GM12874 (cell line): ENCODE data around the gene ARHGEF17.

ENCODE experiments used
- TF ChIP-seq, protein P1 (sequence below): IDR thresholded peaks from 2 replicates; pipeline ENCODE4 v1.5.1; 2011; ENCODE audit warnings: low read depth, mild to moderate bottlenecking, control low read depth, low read length, moderate library complexity; ENCODE audit not compliant: insufficient read depth

ARHGEF17 gene

DNA sequence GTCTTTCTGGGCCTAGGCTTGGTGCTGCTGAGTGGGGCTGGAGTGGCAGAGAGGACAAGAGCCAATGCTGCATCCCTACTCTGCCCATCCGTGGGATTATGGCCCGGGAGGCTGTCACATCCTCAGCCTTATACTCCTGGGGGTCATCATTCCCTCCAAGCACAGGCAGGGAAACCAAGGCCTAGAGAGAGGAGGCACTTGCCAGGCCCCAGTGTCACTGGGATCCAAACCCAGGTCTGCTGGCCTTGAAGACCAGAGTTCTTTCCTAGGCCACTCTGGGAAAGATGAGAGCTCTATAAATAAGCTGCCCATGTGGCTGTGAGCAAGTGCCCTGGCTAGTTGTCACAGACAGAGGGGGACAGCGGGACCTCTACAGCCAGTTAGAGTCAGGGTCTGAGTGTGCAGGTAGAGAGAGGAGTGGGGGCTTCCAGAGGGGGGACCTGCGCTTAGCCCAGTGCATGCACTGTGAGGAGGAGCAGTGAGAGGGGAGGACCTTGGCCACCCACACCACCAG is 72.9 kb downstream of the ARHGEF17 start:
- TF ChIP-seq, protein P1, sequence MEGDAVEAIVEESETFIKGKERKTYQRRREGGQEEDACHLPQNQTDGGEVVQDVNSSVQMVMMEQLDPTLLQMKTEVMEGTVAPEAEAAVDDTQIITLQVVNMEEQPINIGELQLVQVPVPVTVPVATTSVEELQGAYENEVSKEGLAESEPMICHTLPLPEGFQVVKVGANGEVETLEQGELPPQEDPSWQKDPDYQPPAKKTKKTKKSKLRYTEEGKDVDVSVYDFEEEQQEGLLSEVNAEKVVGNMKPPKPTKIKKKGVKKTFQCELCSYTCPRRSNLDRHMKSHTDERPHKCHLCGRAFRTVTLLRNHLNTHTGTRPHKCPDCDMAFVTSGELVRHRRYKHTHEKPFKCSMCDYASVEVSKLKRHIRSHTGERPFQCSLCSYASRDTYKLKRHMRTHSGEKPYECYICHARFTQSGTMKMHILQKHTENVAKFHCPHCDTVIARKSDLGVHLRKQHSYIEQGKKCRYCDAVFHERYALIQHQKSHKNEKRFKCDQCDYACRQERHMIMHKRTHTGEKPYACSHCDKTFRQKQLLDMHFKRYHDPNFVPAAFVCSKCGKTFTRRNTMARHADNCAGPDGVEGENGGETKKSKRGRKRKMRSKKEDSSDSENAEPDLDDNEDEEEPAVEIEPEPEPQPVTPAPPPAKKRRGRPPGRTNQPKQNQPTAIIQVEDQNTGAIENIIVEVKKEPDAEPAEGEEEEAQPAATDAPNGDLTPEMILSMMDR = no peak

DNA sequence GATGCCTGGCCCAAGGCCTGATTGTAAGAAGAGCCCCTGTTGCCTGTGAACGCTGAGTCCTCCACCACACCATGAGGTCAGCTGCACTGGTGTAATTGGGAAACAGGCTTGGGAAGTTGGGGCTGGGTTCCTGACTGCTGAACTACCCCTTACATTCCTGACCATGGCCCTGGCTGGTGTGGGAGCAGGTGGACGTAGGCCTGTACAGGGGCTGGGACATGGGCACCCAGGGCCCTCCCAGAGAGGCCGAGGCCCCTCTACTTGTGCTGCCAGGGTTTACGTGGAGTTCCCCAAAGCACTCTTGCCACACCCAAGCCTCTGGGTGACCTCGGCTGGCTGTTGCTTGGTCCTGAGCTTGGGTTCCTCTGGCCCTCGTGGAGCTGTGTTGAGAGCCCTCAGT is 73.5 kb downstream of the ARHGEF17 start:
- TF ChIP-seq, protein P1 = no peak

DNA sequence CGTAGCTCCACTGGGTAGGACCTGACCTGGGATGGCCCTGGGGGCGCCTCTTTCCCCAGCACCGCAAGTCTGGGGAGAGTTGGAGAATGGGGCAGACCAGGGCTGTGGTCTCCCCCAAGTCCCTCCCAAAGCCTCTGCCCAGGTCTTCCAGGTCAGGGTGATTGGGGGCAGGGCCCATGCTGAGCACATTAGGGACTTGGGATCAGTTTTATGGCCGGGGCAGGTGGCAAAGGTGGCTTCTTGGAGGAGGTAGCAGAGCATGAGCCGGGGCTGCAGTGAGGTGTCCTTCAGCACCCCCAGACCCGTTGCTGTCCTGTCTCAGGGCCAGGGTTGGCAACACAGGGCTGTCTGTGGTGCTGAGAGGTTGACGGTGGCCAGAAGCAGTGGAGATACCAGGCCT is 74.1 kb downstream of the ARHGEF17 start:
- TF ChIP-seq, protein P1 = no peak

DNA sequence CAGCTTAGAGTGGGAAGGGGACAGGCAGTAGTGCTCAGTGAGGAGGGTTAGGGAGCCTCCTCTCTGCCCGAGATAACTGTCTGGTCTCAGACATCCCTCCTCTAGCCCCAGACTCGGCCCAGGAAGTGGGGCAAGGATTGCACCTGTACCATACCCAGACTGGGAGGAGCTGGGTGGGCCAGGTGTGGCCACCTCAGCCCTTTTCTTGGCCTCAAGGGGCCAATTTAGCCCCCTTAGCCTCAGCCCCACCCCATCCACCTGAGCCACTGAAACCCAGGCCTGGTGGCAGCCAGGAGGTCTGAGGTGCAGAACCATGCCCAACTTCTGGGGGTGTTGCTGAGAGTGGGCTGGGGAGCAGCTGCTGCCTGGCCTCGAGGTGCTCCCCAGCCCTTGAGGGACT is 74.7 kb downstream of the ARHGEF17 start:
- TF ChIP-seq, protein P1 = no peak

DNA sequence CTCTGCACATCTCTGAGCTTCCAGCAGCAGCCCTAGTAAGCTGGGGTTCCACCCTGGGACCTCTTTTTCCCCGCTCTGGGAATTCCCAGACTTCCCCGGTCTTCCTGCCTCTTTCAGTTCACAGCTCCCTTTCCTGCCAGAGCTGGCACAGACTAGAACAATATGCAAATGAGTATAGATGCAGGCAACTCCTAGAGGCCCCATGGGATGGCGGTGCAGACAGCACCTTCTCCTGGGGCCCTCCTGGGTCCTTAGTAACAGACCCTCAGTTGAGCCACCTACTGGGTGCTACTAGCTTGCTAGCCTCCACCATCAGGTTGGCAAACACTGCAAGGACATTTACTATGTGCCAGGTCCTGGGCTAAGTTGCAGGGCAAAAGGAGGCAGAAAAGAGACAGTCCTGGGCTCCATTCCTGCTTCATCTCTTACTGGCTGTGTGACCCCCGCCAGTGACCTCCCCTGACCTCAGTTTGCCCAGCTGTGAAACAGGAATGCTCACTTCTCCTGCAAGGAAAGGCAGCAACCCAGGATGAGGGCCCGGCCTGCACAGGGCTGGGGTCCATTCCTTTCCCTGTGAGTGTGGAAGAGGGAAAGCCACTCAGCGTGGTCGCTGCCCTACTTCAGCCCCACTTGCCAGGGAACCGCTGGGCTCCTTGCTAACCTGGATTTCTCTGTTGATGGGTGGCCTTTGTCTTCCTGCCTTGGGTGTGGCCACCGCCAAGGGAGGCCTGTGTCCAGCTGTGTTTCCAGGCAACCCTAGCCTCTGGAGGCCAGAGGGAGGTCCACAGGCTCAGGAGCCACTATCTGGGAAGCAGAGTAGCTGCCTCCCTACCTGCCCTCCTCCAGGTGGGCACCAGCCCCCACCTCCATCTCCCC is 75.4 kb downstream of the ARHGEF17 start:
- TF ChIP-seq, protein P1 = 0 out of 2 replicates have a peak, but pooled peaks have one; percentile 2

DNA sequence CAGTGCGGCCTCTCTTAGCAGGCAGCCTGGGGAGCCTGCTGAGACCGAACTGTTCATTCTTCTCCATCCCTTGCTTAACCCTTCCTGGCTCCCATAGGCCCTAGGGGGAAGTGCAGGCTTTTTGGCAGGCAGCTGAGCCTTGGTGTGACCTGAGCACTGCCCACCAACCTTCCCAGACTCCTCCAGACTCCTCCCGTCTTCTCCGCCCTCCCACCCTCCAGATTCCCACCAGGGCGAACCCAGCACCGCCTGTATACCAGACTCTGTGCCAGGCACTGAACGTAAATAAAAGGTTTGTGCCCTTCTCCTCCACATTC is 76.0 kb downstream of the ARHGEF17 start:
- TF ChIP-seq, protein P1 = no peak

DNA sequence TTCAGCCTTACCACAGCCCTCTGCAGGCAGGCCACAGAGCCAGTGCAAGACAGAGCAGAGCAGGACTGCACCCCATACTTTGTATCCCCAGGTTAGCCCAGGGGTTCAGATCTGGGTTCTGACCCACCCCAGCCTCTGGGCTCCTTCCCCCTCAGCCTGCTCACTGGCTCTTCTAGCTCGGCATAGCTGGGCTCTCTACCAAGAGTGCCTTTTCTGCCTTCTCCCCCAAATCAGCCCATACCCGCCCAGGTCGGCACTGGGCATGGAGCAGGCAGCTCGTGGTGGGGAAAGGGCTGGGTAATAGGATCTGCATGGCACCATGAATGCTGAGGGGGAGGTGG is 76.4 kb downstream of the ARHGEF17 start:
- TF ChIP-seq, protein P1 = no peak
